ENCODE results near the gene MAZ.
"Not testable (repeated sequence)": the region's sequence is repeated elsewhere in the genome, so short reads cannot be mapped to it uniquely, and the experiment has no call there.

MAZ gene

GRCh38 chr16:29806099-29806579, at the start of gene MAZ:
TSS of gene MAZ (plus strand) at chr16:29806529. CDS start at chr16:29806702, 173 bp downstream.
- DNase-seq, result no peak

DNA sequence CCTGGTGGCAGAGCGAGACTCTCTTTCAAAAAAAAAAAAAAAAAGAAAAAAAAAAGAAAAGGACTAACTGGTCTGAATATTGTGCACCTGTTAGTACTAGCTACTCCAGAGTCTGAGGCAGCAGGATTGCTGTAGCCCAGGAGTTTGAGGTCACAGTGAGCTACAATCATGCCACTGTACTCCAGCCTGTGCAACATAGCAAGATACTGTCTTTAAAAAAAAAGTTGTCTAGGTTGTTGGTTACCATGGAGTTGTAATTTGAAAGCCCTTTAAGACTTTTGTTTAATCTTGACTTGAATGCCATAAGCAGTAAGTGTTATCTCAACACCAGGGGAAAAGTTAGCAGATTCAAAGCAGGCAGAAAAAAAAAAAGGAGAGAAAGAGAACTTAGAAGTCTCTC, 49.7 kb upstream of the MAZ start:
- no peak for DNase-seq

DNA sequence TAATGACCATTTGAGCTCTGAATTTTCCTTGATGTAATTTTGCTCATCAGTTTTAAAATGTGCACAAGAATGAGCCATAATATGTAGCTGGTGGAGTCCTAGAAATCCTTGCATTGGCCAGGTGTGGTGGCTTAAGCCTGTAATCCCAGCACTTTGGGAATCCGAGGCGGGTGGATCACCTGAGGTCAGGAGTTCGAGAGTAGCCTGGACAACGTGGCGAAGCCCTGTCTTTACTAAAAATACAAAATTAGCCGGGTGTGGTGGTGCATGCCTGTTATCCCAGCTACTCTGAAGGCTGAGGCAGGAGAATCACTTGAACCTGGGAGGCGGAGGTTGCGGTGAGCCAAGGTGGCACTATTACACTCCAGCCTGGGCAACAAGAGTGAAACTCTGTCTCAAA, 49.2 kb upstream of the MAZ start:
- not testable (repeated sequence) for DNase-seq

GRCh38 chr16:29757950-29758466, 48.3 kb upstream of the MAZ start:
- DNase-seq, result no peak

- DNase-seq, result no peak
Measured at GRCh38 chr16:29760567-29761279, 45.6 kb upstream of the MAZ start.

DNA sequence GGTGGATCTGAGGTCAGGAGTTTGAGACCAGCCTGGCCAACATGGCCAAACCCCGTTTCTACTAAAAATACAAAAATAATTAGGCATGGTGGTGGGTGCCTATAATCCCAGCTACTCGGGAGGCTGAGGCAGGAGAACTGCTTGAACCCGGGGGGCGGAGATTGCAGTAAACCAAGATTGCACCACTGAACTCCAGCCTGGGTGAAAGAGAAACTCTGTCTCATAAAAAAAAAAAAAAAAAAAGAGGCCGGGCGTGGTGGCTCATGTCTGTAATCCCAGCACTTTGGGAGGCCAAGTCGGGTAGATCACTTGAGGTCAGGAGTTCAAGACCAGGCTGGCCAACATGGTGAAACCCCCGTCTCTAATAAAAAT, 45.1 kb upstream of the MAZ start:
- DNase-seq, result not testable (repeated sequence)

DNA sequence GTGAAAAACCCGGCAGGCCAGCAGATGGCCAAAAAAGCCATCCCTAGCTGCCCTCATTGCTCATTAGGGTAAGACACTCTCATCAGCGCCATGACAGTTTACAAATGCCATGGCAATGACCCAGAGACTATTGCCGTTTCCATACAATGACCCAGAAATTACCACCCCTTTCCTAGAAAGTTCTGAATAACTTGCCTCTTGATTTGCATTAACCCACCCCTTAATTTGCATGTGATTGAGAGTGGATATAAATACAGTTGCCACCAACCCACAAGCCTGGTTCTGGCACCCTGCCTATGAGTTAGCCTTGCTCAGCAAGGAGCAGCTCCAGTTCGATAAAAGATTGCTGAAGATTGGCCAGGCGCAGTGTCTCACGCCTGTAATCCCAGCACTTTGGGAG, 44.4 kb upstream of the MAZ start:
- no peak for DNase-seq

GRCh38 chr16:29763326-29763725, 43.0 kb upstream of the MAZ start:
- no peak for DNase-seq

- DNase-seq, result no peak
Measured at GRCh38 chr16:29765167-29766032, 40.9 kb upstream of the MAZ start.

- no peak for DNase-seq
Measured at GRCh38 chr16:29766571-29766970, 39.8 kb upstream of the MAZ start.

- DNase-seq, result no peak
Measured at GRCh38 chr16:29767062-29767461, 39.3 kb upstream of the MAZ start.

DNA sequence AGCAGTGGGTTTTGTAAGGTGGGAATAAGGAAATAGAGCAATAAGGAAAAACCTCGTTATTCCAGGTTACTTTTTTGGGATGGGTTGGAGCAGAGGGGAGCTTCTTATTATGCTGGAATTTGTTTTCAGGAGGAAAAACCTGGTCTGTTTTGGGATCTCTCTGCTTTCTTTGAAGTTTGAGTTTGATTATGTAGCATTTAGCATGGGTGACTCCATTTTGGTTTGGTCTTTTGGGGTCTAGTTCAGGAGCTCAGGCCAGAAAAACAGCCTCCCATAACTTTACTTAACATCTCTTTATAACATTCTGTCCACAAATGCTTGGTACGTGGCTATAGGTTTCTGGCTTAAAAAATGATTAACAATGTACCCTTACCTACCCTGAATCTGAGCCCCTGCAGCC, 36.8 kb upstream of the MAZ start:
- no peak for DNase-seq

GRCh38 chr16:29770250-29770929, 35.9 kb upstream of the MAZ start:
- no peak for DNase-seq

GRCh38 chr16:29772330-29772729, 34.0 kb upstream of the MAZ start:
- DNase-seq, result not testable (repeated sequence)

- DNase-seq, result no peak
Measured at GRCh38 chr16:29774730-29775129, 31.6 kb upstream of the MAZ start.

DNA sequence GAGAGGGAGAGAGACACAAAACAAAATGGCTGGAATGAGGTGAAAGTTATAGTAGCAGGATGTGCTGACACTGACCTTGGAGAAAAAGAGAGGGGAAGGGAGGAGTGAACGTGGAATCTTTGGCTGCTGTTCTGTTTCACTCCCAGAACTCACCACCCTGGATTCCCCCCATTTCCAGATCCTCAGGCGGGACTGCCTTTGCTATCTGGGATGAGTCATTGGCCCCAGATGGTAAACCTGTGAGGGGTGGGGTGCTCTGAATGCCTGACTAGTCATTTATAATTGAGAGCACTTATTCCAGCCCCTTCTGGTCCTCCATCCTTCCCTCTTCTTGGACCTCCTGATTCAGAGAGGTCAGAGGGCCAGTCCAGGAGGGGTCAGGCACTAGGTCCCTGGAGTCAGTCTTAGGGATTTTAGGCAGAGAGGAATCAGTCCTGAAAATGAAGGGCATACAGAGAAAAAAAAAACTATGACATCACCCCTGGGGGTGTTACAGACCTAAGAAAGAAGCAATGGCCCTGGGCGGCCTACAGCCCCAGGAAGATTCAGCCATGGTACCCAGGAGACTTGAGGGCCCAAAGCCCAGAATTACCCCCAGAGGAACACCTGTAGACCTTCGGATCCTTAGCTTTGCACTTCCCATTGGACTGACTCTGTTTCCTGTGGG, 30.5 kb upstream of the MAZ start:
- no peak for DNase-seq

DNA sequence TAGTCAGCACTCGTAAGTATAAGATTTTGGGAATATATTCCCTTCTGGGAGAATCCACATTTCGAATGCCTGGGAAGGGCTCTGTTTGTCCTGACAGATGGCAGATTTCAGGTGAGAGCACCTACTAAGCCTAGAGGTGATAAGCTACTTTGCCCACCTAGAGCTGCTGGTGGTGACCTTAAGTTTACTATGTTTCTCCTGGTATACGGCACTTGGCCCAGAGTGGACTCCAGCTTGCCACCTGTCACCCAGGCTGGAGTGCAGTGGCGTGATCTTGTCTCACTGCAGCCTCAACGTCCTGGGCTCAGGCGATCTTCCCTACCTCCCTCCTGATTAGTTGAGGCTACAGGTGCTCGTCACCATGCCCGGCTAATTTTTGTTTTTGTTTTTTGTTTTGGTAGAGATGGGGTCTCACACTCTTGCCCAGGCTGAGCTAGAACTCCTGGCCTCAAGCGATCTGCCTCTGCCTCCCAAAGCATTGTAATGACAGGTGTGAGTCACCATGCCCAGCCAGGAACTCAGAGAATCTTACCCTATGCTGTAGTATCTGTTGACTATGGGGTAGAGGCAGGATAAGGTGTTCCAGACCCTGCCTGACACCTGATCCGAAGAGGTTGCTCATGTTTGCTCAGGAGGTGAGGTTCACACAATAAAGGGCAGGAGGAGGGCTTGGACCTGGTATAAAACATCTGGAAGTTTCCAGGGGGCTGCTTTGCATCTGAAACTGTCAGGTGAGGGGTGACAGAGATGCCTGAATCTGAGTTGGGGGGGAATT, 28.6 kb upstream of the MAZ start, which contains the start of gene ZG16:
TSS of gene ZG16 (plus strand) at position 681 of the 775 bp plus-strand sequence. CDS start 1,011 bp downstream, outside the sequence.
- no peak for DNase-seq

DNA sequence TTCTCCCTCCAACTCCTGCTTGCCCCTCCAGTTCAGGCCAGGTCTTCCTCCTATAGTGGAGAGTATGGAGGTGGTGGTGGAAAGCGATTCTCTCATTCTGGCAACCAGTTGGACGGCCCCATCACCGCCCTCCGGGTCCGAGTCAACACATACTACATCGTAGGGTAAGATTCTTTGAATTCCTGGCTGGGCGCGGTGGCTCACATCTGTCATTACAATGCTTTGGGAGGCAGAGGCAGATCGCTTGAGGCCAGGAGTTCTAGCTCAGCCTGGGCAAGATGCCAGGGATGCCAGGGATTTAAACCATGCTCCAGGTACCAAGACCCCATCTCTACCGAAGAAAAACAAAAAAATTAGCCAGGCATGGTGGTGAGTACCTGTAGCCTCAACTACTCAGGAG, 26.9 kb upstream of the MAZ start:
- no peak for DNase-seq

- DNase-seq, result not testable (repeated sequence)
Measured at GRCh38 chr16:29783094-29783953, 23.0 kb upstream of the MAZ start.

GRCh38 chr16:29784157-29784556, 22.2 kb upstream of the MAZ start:
- no peak for DNase-seq

All from 8988T (cell line).